ENCODE data around the gene ABCD1.

ABCD1 gene

DNA sequence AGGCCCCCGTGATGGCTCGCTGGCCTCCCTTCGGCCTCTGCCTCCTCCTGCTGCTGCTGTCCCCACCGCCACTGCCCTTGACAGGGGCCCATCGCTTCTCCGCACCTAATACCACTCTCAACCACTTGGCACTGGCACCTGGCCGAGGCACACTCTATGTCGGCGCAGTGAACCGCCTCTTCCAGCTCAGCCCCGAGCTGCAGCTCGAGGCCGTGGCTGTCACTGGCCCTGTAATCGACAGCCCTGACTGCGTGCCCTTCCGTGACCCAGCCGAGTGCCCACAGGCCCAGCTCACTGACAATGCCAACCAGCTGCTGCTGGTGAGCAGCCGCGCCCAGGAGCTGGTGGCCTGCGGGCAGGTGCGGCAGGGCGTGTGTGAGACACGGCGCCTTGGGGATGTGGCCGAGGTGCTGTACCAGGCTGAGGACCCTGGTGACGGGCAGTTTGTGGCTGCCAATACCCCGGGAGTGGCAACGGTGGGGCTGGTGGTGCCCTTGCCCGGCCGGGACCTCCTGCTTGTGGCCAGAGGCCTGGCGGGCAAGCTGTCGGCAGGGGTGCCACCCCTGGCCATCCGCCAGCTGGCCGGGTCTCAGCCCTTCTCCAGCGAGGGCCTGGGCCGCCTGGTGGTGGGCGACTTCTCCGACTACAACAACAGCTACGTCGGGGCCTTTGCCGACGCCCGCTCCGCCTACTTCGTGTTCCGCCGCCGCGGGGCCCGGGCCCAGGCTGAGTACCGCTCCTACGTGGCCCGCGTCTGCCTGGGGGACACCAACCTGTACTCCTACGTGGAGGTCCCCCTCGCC lies 42.4 kb downstream of the ABCD1 start:
- no peak overlapping the region for H3K4me3 ChIP-seq (replicated peaks in 1 of 2; ENCODE audit: low read depth in 2 of 2, low read length in 2 of 2)
- no peak for DNase-seq (ENCODE audit: low read depth in 2 of 2)
- TF ChIP-seq, protein P1, sequence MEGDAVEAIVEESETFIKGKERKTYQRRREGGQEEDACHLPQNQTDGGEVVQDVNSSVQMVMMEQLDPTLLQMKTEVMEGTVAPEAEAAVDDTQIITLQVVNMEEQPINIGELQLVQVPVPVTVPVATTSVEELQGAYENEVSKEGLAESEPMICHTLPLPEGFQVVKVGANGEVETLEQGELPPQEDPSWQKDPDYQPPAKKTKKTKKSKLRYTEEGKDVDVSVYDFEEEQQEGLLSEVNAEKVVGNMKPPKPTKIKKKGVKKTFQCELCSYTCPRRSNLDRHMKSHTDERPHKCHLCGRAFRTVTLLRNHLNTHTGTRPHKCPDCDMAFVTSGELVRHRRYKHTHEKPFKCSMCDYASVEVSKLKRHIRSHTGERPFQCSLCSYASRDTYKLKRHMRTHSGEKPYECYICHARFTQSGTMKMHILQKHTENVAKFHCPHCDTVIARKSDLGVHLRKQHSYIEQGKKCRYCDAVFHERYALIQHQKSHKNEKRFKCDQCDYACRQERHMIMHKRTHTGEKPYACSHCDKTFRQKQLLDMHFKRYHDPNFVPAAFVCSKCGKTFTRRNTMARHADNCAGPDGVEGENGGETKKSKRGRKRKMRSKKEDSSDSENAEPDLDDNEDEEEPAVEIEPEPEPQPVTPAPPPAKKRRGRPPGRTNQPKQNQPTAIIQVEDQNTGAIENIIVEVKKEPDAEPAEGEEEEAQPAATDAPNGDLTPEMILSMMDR (IDR thresholded peaks at IDR 0.05; ENCODE audit: low read depth, low read length): no peak

DNA sequence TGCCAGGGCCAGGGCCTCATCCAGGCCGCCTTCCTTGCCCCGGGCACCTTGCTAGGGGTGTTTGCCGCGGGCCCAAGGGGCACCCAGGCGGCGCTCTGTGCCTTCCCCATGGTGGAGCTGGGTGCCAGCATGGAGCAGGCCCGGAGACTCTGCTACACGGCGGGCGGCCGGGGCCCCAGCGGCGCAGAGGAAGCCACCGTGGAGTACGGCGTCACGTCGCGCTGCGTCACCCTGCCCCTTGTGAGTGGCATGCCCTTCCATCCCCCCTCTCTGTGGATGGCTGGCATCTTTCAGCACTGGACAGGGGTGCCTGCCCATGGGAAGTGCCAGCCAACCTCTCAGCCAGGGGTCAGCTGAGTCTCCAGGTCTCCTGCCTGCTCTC lies 43.0 kb downstream of the ABCD1 start:
- H3K4me3 ChIP-seq (replicated peaks in 1 of 2; ENCODE audit: low read depth in 2 of 2, low read length in 2 of 2): no peak overlapping the region
- DNase-seq (ENCODE audit: low read depth in 2 of 2): no peak
- TF ChIP-seq, protein P1 (IDR thresholded peaks at IDR 0.05; ENCODE audit: low read depth, low read length): no peak

DNA sequence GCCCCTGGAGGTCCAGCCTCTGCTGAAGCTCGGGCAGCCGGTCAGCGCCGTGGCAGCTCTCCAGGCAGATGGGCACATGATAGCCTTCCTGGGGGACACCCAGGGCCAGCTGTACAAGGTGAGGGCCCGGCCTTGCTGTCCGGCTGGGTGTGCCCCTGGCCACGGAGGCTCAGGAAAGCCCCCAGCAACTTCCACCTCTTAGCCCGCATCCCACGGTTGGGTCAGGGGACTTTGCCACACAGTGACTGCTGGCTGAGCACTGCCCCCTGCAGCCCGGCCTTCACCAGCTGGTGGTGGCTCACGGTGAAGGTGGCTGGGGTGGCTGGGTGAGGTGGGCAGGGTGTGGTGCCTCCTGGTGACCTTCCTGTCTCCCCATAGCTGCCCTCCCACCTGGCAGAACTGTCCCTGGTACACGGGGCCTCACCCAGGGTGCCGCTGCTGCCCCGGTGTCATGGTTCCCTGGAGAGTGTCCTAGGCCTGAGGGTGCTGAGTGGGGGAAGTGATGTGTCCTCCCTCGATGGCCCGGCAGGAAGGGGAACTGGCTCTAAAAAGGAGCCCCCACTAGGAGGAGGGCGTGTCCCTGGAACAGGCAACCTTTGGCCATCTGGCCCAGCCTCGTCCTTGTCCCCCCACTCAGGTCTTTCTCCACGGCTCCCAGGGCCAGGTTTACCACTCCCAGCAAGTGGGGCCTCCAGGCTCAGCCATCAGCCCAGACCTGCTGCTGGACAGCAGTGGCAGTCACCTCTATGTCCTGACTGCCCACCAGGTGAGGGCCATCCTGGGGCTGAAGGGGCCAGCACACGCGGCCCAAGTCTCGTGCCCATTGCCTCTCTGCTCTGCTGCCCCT lies 43.9 kb downstream of the ABCD1 start:
- H3K4me3 ChIP-seq (replicated peaks in 1 of 2; ENCODE audit: low read depth in 2 of 2, low read length in 2 of 2): no peak overlapping the region
- TF ChIP-seq, protein P1 (IDR thresholded peaks at IDR 0.05; ENCODE audit: low read depth, low read length): no peak
- no peak for DNase-seq (ENCODE audit: low read depth in 2 of 2)

DNA sequence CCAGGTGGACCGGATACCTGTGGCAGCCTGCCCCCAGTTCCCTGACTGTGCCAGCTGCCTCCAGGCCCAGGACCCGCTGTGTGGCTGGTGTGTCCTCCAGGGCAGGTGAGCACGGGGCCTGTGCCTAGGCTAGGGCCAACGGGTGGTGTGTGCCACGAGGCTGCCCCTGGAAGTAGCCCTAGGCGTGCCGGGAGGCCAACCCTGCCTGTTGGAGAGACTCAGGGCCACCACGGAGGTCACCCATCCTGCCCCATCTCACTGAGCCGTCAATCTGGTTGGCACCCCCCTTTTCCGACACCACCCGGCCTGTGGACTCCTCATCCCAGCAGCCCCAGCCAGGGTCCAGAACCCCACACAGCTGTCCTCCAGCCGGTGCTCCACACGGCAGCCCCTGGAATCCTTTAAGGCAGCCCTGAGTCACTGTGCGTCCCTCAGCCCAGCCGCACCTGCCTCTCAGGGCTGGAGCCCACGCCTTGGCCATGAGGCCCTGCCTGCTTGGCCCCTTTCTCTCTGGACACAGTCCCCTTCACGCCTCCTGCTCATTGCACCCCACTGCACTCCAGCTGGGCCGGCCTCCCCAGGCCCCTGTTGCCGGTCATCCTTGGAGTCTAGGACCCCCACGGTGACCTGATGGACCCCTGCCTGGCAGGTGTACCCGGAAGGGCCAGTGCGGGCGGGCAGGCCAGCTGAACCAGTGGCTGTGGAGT lies 44.7 kb downstream of the ABCD1 start:
- no peak for DNase-seq (ENCODE audit: low read depth in 2 of 2)

DNA sequence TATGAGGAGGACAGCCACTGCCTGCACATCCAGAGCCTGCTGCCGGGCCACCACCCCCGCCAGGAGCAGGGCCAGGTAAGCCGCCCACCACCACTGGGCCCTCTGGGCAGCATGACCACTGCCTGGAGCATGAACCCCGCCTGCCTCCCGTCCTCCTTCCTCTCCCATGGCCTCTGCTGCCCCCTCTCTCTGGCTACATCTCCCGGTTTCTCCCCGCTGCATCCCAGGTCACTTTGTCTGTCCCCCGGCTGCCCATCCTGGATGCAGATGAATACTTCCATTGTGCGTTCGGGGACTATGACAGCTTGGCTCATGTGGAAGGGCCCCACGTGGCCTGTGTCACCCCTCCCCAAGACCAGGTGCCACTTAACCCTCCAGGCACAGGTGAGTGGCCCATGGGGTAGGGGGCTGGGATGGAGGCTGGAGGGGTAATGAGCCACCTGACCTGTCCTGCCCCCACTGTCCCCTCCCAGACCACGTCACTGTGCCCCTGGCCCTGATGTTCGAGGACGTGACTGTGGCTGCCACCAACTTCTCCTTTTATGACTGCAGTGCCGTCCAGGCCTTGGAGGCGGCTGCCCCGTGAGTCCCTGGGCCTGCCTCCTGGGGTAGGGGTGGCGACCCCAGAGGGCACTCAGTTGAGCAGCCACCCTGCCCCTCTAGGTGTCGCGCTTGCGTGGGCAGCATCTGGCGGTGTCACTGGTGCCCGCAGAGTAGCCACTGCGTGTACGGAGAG lies 45.4 kb downstream of the ABCD1 start:
- no peak overlapping the region for H3K4me3 ChIP-seq (replicated peaks in 1 of 2; ENCODE audit: low read depth in 2 of 2, low read length in 2 of 2)
- no peak for DNase-seq (ENCODE audit: low read depth in 2 of 2)
- TF ChIP-seq, protein P1 (IDR thresholded peaks at IDR 0.05; ENCODE audit: low read depth, low read length): no peak

More for the DNA sequence above, 44.7 kb downstream of the ABCD1 start:
- TF ChIP-seq, protein P1 (IDR thresholded peaks at IDR 0.05; ENCODE audit: low read depth, low read length): no peak
- H3K4me3 ChIP-seq (replicated peaks in 1 of 2; ENCODE audit: low read depth in 2 of 2, low read length in 2 of 2): no peak overlapping the region
